ENCODE data around the gene COL6A2. TPM values are rescaled to one million over a fixed set of nuclear protein-coding genes. Genes with fewer than 3 reads are reported as not detected.

The COL6A2 gene
- total RNA-seq, 1 donor from 2014 or later, result 12.6 TPM

GRCh38 chr21:46149205-46149901 is 51.4 kb downstream of the COL6A2 start:
- Histone ChIP-seq H3K36me3 (ENCODE audit: control insufficient read depth, insufficient read depth, low read length) (no peaks in the 10 kb centered on the region), H3K4me3 (ENCODE audit: low read depth, low read length) (no peak overlapping the region), H3K27me3 (ENCODE audit: control insufficient read depth, insufficient read depth, low read length) (no peaks in the 10 kb centered on the region)
- no peak for TF ChIP-seq CTCF (IDR thresholded peaks at IDR 0.05; ENCODE audit: insufficient read depth, low read length, severe bottlenecking)
- DNase-seq (ENCODE audit: low read depth), result no peak
- no peak for FAIRE-seq

GRCh38 chr21:46150073-46150472 is 52.2 kb downstream of the COL6A2 start:
- H3K4me3 ChIP-seq (ENCODE audit: low read depth, low read length), result no peak overlapping the region
- FAIRE-seq (no peak), DNase-seq (ENCODE audit: low read depth) (no peak)
- TF ChIP-seq CTCF (IDR thresholded peaks at IDR 0.05; ENCODE audit: insufficient read depth, low read length, severe bottlenecking), result no peak
- no peaks in the 10 kb centered on the region for H3K27me3 ChIP-seq (ENCODE audit: control insufficient read depth, insufficient read depth, low read length)
- no peaks in the 10 kb centered on the region for H3K36me3 ChIP-seq (ENCODE audit: control insufficient read depth, insufficient read depth, low read length)

GRCh38 chr21:46150491-46151121 is 52.7 kb downstream of the COL6A2 start:
- FAIRE-seq, result no peak
- Histone ChIP-seq H3K36me3 (ENCODE audit: control insufficient read depth, insufficient read depth, low read length) (no peaks in the 10 kb centered on the region), H3K4me3 (ENCODE audit: low read depth, low read length) (no peak overlapping the region), H3K27me3 (ENCODE audit: control insufficient read depth, insufficient read depth, low read length) (no peaks in the 10 kb centered on the region)
- DNase-seq (ENCODE audit: low read depth), result no peak
- no peak for TF ChIP-seq CTCF (IDR thresholded peaks at IDR 0.05; ENCODE audit: insufficient read depth, low read length, severe bottlenecking)

- no peak for DNase-seq (ENCODE audit: low read depth)
- no peak for TF ChIP-seq CTCF (IDR thresholded peaks at IDR 0.05; ENCODE audit: insufficient read depth, low read length, severe bottlenecking)
- Histone ChIP-seq H3K4me3 (ENCODE audit: low read depth, low read length) (no peak overlapping the region), H3K36me3 (ENCODE audit: control insufficient read depth, insufficient read depth, low read length) (no peaks in the 10 kb centered on the region), H3K27me3 (ENCODE audit: control insufficient read depth, insufficient read depth, low read length) (no peaks in the 10 kb centered on the region)
- no peak for FAIRE-seq
Observed at GRCh38 chr21:46151261-46151988, 53.5 kb downstream of the COL6A2 start.

GRCh38 chr21:46151989-46152926 is 54.3 kb downstream of the COL6A2 start:
- no peak for TF ChIP-seq CTCF (IDR thresholded peaks at IDR 0.05; ENCODE audit: insufficient read depth, low read length, severe bottlenecking)
- FAIRE-seq (no peak), DNase-seq (ENCODE audit: low read depth) (no peak)
- no peaks in the 10 kb centered on the region for H3K36me3 ChIP-seq (ENCODE audit: control insufficient read depth, insufficient read depth, low read length)
- no peak overlapping the region for H3K4me3 ChIP-seq (ENCODE audit: low read depth, low read length)
- H3K27me3 ChIP-seq (ENCODE audit: control insufficient read depth, insufficient read depth, low read length), result no peaks in the 10 kb centered on the region
